IMR-90 (cell line): ENCODE data around the gene LIPN. TPM values are rescaled to one million over a fixed set of nuclear protein-coding genes. Genes with fewer than 3 reads are reported as not detected.
A peak's percentile ranks its signal among the peaks of the same experiment; 100 is the strongest.

Experiments
- ATAC-seq: fragments of 200-7000 bp; cut with Tn5 transposase; 2 replicates; pipeline ENCODE4 v1.9.1; 2020; ENCODE audit warnings: low read depth, mild to moderate bottlenecking, moderate library complexity
- BruUV-seq: library from RNA; stranded (reverse); fragments of 400-500 nt; replicated peaks from 2 replicates; lab custom pipeline; 2021; lab: Mats Ljungman, UMichigan
- CTCF ChIA-PET: fragments of 300-600 bp; formaldehyde crosslinking; extraction: SDS; loops from one replicate; lab custom pipeline; 2021; ENCODE audit warnings: antibody characterized with exemption; lab: Yijun Ruan, JAX
- POLR2A ChIA-PET: fragments of 300-600 bp; sonication (Branson Sonifier 250); formaldehyde crosslinking; loops from one replicate; lab custom pipeline; 2022; ENCODE audit warnings: antibody characterized with exemption; ENCODE audit not compliant: unreplicated experiment; lab: Charles Lee
- DNase-seq: peaks from one replicate; pipeline ENCODE4 v3.0.0; 2013
- H2AFZ ChIP-seq: replicated peaks from 2 replicates; pipeline ENCODE3; 2013; ENCODE audit warnings: low read length, mild to moderate bottlenecking; ENCODE audit not compliant: poor library complexity
- H2AK5ac ChIP-seq: 2 replicates; pipeline ENCODE4 v1.6.1; 2013; ENCODE audit warnings: low read depth, low read length, inconsistent platforms
- H2AK9ac ChIP-seq: replicated peaks from 2 replicates; pipeline ENCODE3; 2013; ENCODE audit warnings: mild to moderate bottlenecking, low read depth, low read length, moderate library complexity; ENCODE audit not compliant: poor library complexity
- H2BK120ac ChIP-seq: 2 replicates; pipeline ENCODE4 v1.6.1; 2013; ENCODE audit warnings: low read depth, low read length, inconsistent platforms
- H2BK15ac ChIP-seq: 3 replicates; pipeline ENCODE4 v1.6.1; 2013; ENCODE audit warnings: low read depth, low read length, inconsistent platforms
- H2BK20ac ChIP-seq: 2 replicates; pipeline ENCODE4 v1.6.1; 2013; ENCODE audit warnings: low read depth, mild to moderate bottlenecking, inconsistent platforms, low read length, moderate library complexity
- H2BK5ac ChIP-seq: 2 replicates; pipeline ENCODE4 v1.6.1; 2013; ENCODE audit warnings: mild to moderate bottlenecking, low read depth, low read length, inconsistent platforms; ENCODE audit not compliant: poor library complexity, severe bottlenecking
- H3K14ac ChIP-seq: replicated peaks from 2 replicates; pipeline ENCODE4 v1.6.1; 2013; ENCODE audit warnings: low read depth, low read length, inconsistent platforms
- H3K18ac ChIP-seq: 2 replicates; pipeline ENCODE4 v1.6.1; 2013; ENCODE audit warnings: low read depth, low read length, control low read depth
- H3K23ac ChIP-seq: 2 replicates; pipeline ENCODE4 v1.6.1; 2013; ENCODE audit warnings: low read depth, low read length, inconsistent platforms
- H3K27ac ChIP-seq: 2 replicates; pipeline ENCODE4 v1.5.1; 2013; ENCODE audit warnings: mild to moderate bottlenecking, control low read depth, low read length; ENCODE audit not compliant: insufficient read depth
- H3K27me3 ChIP-seq: 2 replicates; pipeline ENCODE4 v1.6.1; 2013; ENCODE audit warnings: low read length; ENCODE audit not compliant: control insufficient read depth, insufficient read depth
- H3K36me3 ChIP-seq: 2 replicates; pipeline ENCODE4 v1.6.1; 2013; ENCODE audit warnings: low read length, mixed read lengths; ENCODE audit not compliant: control insufficient read depth, insufficient read depth
- H3K4ac ChIP-seq: 2 replicates; pipeline ENCODE4 v1.6.1; 2013; ENCODE audit warnings: low read depth, low read length, inconsistent platforms
- H3K4me1 ChIP-seq: 2 replicates; pipeline ENCODE4 v1.6.1; 2013; ENCODE audit warnings: low read length, mixed read lengths; ENCODE audit not compliant: control insufficient read depth, insufficient read depth
- H3K4me2 ChIP-seq: 2 replicates; pipeline ENCODE4 v1.6.1; 2013; ENCODE audit warnings: low read depth, mild to moderate bottlenecking, control low read depth, low read length, moderate library complexity
- H3K4me3 ChIP-seq: 2 replicates; pipeline ENCODE4 v1.5.1; 2013; ENCODE audit warnings: low read depth, mild to moderate bottlenecking, control low read depth, low read length, moderate library complexity; ENCODE audit not compliant: insufficient read depth
- H3K56ac ChIP-seq: 2 replicates; pipeline ENCODE4 v1.6.1; 2013; ENCODE audit warnings: low read length, inconsistent platforms; ENCODE audit not compliant: insufficient read depth; ENCODE audit errors: extremely low read depth
- H3K79me1 ChIP-seq, 2 experiments: 2 replicates each; pipeline ENCODE4 v1.6.1; 2013; ENCODE audit warnings: low read length in 2 of 2, inconsistent platforms in 1 of 2, low read depth in 1 of 2
- H3K9ac ChIP-seq: 2 replicates; pipeline ENCODE4 v1.6.1; 2013; ENCODE audit warnings: low read depth, low read length, control low read depth
- H3K9me1 ChIP-seq: 2 replicates; pipeline ENCODE4 v1.6.1; 2013; ENCODE audit warnings: low read length, inconsistent platforms; ENCODE audit not compliant: insufficient read depth
- H3K9me3 ChIP-seq: 2 replicates; pipeline ENCODE4 v1.6.1; 2013; ENCODE audit warnings: low read length; ENCODE audit not compliant: control insufficient read depth, insufficient read depth
- H4K20me1 ChIP-seq: 2 replicates; pipeline ENCODE4 v1.6.1; 2013; ENCODE audit warnings: low read length, inconsistent platforms; ENCODE audit not compliant: insufficient read depth
- H4K5ac ChIP-seq: 2 replicates; pipeline ENCODE4 v1.6.1; 2013; ENCODE audit warnings: mild to moderate bottlenecking, low read depth, low read length, control low read depth
- H4K8ac ChIP-seq, 2 experiments: 2 replicates each; pipeline ENCODE4 v1.6.1; 2013; ENCODE audit warnings: low read depth in 2 of 2, low read length in 2 of 2, control low read depth in 1 of 2, inconsistent platforms in 1 of 2
- H4K91ac ChIP-seq: 2 replicates; pipeline ENCODE4 v1.6.1; 2013; ENCODE audit warnings: low read depth, low read length, inconsistent platforms; ENCODE audit not compliant: insufficient read depth
- BHLHE40 ChIP-seq: fragments of 150-350 bp; IDR thresholded peaks from 2 replicates; pipeline ENCODE4 v1.6.1; 2016; ENCODE audit warnings: mild to moderate bottlenecking, low read depth, low read length
- CEBPB ChIP-seq: IDR thresholded peaks from 2 replicates; pipeline ENCODE4 v1.6.1; 2012; ENCODE audit warnings: low read depth, low read length, improper control_type of control experiment
- CHD1 ChIP-seq: IDR thresholded peaks from 2 replicates; pipeline ENCODE4 v1.6.1; 2012; ENCODE audit warnings: low read depth, low read length, improper control_type of control experiment
- MAFK ChIP-seq: IDR thresholded peaks from 2 replicates; pipeline ENCODE4 v1.6.1; 2012; ENCODE audit warnings: low read depth, low read length, improper control_type of control experiment
- MAZ ChIP-seq: IDR thresholded peaks from 2 replicates; pipeline ENCODE4 v1.6.1; 2012; ENCODE audit warnings: low read depth, mild to moderate bottlenecking, low read length, improper control_type of control experiment, moderate library complexity, borderline replicate concordance
- MXI1 ChIP-seq: IDR thresholded peaks from 2 replicates; pipeline ENCODE4 v1.6.1; 2012; ENCODE audit warnings: low read depth, mild to moderate bottlenecking, low read length, moderate library complexity, borderline replicate concordance
- NFE2L2 ChIP-seq: fragments of 150-350 bp; IDR thresholded peaks from 2 replicates; pipeline ENCODE4 v1.6.1; 2016; ENCODE audit warnings: low read depth, mild to moderate bottlenecking, low read length
- POLR2A ChIP-seq: IDR thresholded peaks from 2 replicates; pipeline ENCODE4 v1.6.1; 2012; ENCODE audit warnings: mild to moderate bottlenecking, low read depth, low read length
- RAD21 ChIP-seq: IDR thresholded peaks from 2 replicates; pipeline ENCODE4 v1.6.1; 2012; ENCODE audit warnings: low read length, improper control_type of control experiment
- RCOR1 ChIP-seq: IDR thresholded peaks from 2 replicates; pipeline ENCODE4 v1.6.1; 2012; ENCODE audit warnings: mild to moderate bottlenecking, low read length, improper control_type of control experiment; ENCODE audit not compliant: insufficient replicate concordance
- RFX5 ChIP-seq: IDR thresholded peaks from 2 replicates; pipeline ENCODE4 v1.8.0; 2012; ENCODE audit warnings: low read depth, mild to moderate bottlenecking, low read length, moderate library complexity
- SMC3 ChIP-seq: fragments of 150-350 bp; IDR thresholded peaks from 2 replicates; pipeline ENCODE4 v1.6.1; 2016; ENCODE audit warnings: low read depth, mild to moderate bottlenecking, antibody characterized with exemption, low read length, moderate library complexity
- WGBS, 2 experiments: methylation state at CpG; one replicate each; pipeline versions ENCODE4 v1.1.5 to v1.1.7; 2013; ENCODE audit warnings: missing lambda C conversion rate in 2 of 2; ENCODE audit not compliant: insufficient read length in 1 of 2; ENCODE audit errors: extremely low coverage in 2 of 2; 5-methylcytosine and 5-hydroxymethylcytosine counted together
- dilution Hi-C: fragments of 300-500 bp; cut with HindIII; formaldehyde crosslinking; loops from one replicate; pipeline ENCODE4 v1.14.3; 2018; ENCODE audit warnings: low sequenced_read_pairs; ENCODE audit not compliant: unreplicated experiment
- in situ Hi-C: fragments of 300-500 bp; cut with MboI; formaldehyde crosslinking; loops from 3 replicates; pipeline ENCODE4 v1.14.3; 2019; ENCODE audit warnings: low sequenced_read_pairs, inconsistent platforms, mixed read lengths
- intact Hi-C: fragments of 100-400 bp; cut with micrococcal nuclease; formaldehyde crosslinking; loops from 2 replicates; pipeline ENCODE4 v1.10.0; 2022
- polyA plus RNA-seq, 3 experiments: library from polyadenylated mRNA; depleted of rRNA; stranded (reverse); fragments of >200 nt; gene quantifications; 2 replicates each; pipeline ENCODE4 v1.2.3, GENCODE V29; 2012; ENCODE audit warnings: low replicate concordance in 1 of 3
- total RNA-seq: library from RNA; depleted of rRNA; stranded (reverse); fragments of >200 nt; gene quantifications from 2 replicates; pipeline ENCODE4 v1.2.3, GENCODE V29; 2012
- TF ChIP-seq, protein P1 (sequence below): conservative IDR thresholded peaks from 2 replicates; pipeline ENCODE4 v1.5.1; 2012; ENCODE audit warnings: mild to moderate bottlenecking, low read depth, low read length, improper control_type of control experiment
- TF ChIP-seq, protein P2 (sequence below): fragments of 150-350 bp; IDR thresholded peaks from 2 replicates; pipeline ENCODE4 v1.6.1; 2017; ENCODE audit warnings: mild to moderate bottlenecking, antibody characterized with exemption, low read length, low read depth
- TF ChIP-seq, protein P3 (sequence below): fragments of 150-350 bp; IDR thresholded peaks from 2 replicates; pipeline ENCODE4 v1.6.1; 2016; ENCODE audit warnings: low read depth, mild to moderate bottlenecking, low read length, moderate library complexity, borderline replicate concordance

The LIPN gene
- total and polyA plus RNA-seq, 2 of the 4 experiments (the other 2 are of a cell fraction): not detected

- no peak overlapping the region for H3K14ac ChIP-seq
- dilution Hi-C loops (no loop called here), intact Hi-C loops (no loop called here)
Observed at GRCh38 chr10:88791924-88792323, 32.1 kb downstream of the LIPN start.

More at GRCh38 chr10:88791924-88792323, 32.1 kb downstream of the LIPN start:
- H2BK15ac ChIP-seq: no peak overlapping the region
- CTCF ChIA-PET: interaction anchor here (0.8 to 1.3 kb wide), 2 partner anchors 32 to 227 kb away, joined by 3 read pairs; partner anchors contain the start of gene LIPN
- H3K9ac ChIP-seq: no peak overlapping the region
- H3K4me2 ChIP-seq: no peak overlapping the region
- H2BK5ac ChIP-seq: no peak overlapping the region
- H2AK9ac ChIP-seq: no peak overlapping the region
- no peaks in the 10 kb centered on the region for H4K20me1 ChIP-seq
- H3K4ac ChIP-seq: no peak overlapping the region
- H3K27ac ChIP-seq: no peak overlapping the region
- H3K36me3 ChIP-seq: no peaks in the 10 kb centered on the region
- no peak overlapping the region for H4K91ac ChIP-seq
- H3K4me1 ChIP-seq: peaks cover 1% of the 10 kb centered on the region; the same call in 1 of the 2 replicates
- POLR2A ChIA-PET: no interaction called here
- ATAC-seq (peak; percentile 65), DNase-seq (peak; percentile 8)
- H4K5ac ChIP-seq: no peak overlapping the region
- no peak overlapping the region for H2BK20ac ChIP-seq
- 0 out of 2 replicates have a peak, but pooled peaks cover 5% of the 10 kb centered on the region for H3K9me1 ChIP-seq
- TF ChIP-seq CEBPB: no peak
- TF ChIP-seq CHD1: no peak
- TF ChIP-seq BHLHE40: no peak
- TF ChIP-seq, protein P1, sequence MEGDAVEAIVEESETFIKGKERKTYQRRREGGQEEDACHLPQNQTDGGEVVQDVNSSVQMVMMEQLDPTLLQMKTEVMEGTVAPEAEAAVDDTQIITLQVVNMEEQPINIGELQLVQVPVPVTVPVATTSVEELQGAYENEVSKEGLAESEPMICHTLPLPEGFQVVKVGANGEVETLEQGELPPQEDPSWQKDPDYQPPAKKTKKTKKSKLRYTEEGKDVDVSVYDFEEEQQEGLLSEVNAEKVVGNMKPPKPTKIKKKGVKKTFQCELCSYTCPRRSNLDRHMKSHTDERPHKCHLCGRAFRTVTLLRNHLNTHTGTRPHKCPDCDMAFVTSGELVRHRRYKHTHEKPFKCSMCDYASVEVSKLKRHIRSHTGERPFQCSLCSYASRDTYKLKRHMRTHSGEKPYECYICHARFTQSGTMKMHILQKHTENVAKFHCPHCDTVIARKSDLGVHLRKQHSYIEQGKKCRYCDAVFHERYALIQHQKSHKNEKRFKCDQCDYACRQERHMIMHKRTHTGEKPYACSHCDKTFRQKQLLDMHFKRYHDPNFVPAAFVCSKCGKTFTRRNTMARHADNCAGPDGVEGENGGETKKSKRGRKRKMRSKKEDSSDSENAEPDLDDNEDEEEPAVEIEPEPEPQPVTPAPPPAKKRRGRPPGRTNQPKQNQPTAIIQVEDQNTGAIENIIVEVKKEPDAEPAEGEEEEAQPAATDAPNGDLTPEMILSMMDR: peak; percentile 42
- no peak for TF ChIP-seq RFX5
- TF ChIP-seq RCOR1: no peak
- TF ChIP-seq NFE2L2: no peak
- peak; percentile 33 for TF ChIP-seq SMC3
- no peak for TF ChIP-seq MAFK
- TF ChIP-seq, protein P2, sequence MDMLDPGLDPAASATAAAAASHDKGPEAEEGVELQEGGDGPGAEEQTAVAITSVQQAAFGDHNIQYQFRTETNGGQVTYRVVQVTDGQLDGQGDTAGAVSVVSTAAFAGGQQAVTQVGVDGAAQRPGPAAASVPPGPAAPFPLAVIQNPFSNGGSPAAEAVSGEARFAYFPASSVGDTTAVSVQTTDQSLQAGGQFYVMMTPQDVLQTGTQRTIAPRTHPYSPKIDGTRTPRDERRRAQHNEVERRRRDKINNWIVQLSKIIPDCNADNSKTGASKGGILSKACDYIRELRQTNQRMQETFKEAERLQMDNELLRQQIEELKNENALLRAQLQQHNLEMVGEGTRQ: no peak
- no peak for TF ChIP-seq MXI1
- TF ChIP-seq POLR2A: no peak
- no peak for TF ChIP-seq MAZ
- peak; percentile 43 for TF ChIP-seq RAD21
- TF ChIP-seq, protein P3, sequence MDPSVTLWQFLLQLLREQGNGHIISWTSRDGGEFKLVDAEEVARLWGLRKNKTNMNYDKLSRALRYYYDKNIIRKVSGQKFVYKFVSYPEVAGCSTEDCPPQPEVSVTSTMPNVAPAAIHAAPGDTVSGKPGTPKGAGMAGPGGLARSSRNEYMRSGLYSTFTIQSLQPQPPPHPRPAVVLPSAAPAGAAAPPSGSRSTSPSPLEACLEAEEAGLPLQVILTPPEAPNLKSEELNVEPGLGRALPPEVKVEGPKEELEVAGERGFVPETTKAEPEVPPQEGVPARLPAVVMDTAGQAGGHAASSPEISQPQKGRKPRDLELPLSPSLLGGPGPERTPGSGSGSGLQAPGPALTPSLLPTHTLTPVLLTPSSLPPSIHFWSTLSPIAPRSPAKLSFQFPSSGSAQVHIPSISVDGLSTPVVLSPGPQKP: no peak
- no peak overlapping the region for H3K23ac ChIP-seq
- H3K18ac ChIP-seq: no peak overlapping the region
- H2AFZ ChIP-seq: no peak overlapping the region
- H4K8ac ChIP-seq: no peak overlapping the region
- peaks cover 3% of the 10 kb centered on the region; the same call in 1 of the 2 replicates for H3K27me3 ChIP-seq
- H2AK5ac ChIP-seq: no peak overlapping the region
- WGBS, 2 experiments: no CpG with 5 or more reads among the region's 2 CpGs
- H3K79me1 ChIP-seq: no peaks in the 10 kb centered on the region
- no TSS peak for BruUV-seq
- no peak overlapping the region for H3K56ac ChIP-seq
- no peak overlapping the region for H3K4me3 ChIP-seq
- no peaks in the 10 kb centered on the region for H3K9me3 ChIP-seq
- H2BK120ac ChIP-seq: no peak overlapping the region
- in situ Hi-C loops: no loop called here
